HFFc6 (cell line): ENCODE data around the gene VPS54. TPM values are rescaled to one million over a fixed set of nuclear protein-coding genes. Genes with fewer than 3 reads are reported as not detected.

Experiments used
- DNase-seq: peaks from one replicate; pipeline ENCODE4 v3.0.0-alpha.2; 2018
- H3K27ac Mint-ChIP-seq: 2 replicates; pipeline ENCODE4 v1.8.0; 2020; ENCODE audit warnings: mild to moderate bottlenecking, mixed read lengths
- H3K27me3 Mint-ChIP-seq: 2 replicates; pipeline ENCODE4 v1.8.0; 2021; ENCODE audit warnings: mild to moderate bottlenecking, moderate library complexity, mixed read lengths; ENCODE audit not compliant: insufficient read depth
- H3K36me3 Mint-ChIP-seq: 2 replicates; pipeline ENCODE4 v1.8.0; 2021; ENCODE audit warnings: low read depth, mixed read lengths
- H3K4me1 Mint-ChIP-seq: 2 replicates; pipeline ENCODE4 v1.8.0; 2020; ENCODE audit warnings: low read depth, mixed read lengths
- H3K4me3 Mint-ChIP-seq: 2 replicates; pipeline ENCODE4 v1.8.0; 2020; ENCODE audit warnings: mild to moderate bottlenecking, moderate library complexity, mixed read lengths
- H3K9me3 Mint-ChIP-seq: 2 replicates; pipeline ENCODE4 v1.8.0; 2020; ENCODE audit warnings: mild to moderate bottlenecking, mixed read lengths
- CTCF ChIP-seq: fragments of 200-600 bp; sonication (generic); IDR thresholded peaks from 2 replicates; pipeline ENCODE4 v1.5.0; 2021; ENCODE audit warnings: antibody characterized with exemption, mild to moderate bottlenecking
- long read RNA-seq: library from polyadenylated mRNA; unstranded; transcript quantifications from one replicate; pipeline ENCODE4 v2.0.0, GENCODE V29; 2019
- total RNA-seq, 6 experiments: library from RNA; stranded (reverse); fragmentation: NEBNext Ultra II Directional; extraction: Animal tissue kit (Norgen Biotek cat#: 25700); gene quantifications; 2 replicates in 1 of 6; 3 replicates in 5 of 6; pipeline ENCODE4 v1.2.3, GENCODE V29; 2021

Gene VPS54, protein sequence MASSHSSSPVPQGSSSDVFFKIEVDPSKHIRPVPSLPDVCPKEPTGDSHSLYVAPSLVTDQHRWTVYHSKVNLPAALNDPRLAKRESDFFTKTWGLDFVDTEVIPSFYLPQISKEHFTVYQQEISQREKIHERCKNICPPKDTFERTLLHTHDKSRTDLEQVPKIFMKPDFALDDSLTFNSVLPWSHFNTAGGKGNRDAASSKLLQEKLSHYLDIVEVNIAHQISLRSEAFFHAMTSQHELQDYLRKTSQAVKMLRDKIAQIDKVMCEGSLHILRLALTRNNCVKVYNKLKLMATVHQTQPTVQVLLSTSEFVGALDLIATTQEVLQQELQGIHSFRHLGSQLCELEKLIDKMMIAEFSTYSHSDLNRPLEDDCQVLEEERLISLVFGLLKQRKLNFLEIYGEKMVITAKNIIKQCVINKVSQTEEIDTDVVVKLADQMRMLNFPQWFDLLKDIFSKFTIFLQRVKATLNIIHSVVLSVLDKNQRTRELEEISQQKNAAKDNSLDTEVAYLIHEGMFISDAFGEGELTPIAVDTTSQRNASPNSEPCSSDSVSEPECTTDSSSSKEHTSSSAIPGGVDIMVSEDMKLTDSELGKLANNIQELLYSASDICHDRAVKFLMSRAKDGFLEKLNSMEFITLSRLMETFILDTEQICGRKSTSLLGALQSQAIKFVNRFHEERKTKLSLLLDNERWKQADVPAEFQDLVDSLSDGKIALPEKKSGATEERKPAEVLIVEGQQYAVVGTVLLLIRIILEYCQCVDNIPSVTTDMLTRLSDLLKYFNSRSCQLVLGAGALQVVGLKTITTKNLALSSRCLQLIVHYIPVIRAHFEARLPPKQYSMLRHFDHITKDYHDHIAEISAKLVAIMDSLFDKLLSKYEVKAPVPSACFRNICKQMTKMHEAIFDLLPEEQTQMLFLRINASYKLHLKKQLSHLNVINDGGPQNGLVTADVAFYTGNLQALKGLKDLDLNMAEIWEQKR
- total RNA-seq, result 10 to 100 TPM; 12.9 to 17.7 (median 15.0) TPM
- long read RNA-seq, partial matches to known transcripts, result 7 of 9 reads
- long read RNA-seq, other reads (novel, unspliced or antisense), result 2 of 9 reads

DNA sequence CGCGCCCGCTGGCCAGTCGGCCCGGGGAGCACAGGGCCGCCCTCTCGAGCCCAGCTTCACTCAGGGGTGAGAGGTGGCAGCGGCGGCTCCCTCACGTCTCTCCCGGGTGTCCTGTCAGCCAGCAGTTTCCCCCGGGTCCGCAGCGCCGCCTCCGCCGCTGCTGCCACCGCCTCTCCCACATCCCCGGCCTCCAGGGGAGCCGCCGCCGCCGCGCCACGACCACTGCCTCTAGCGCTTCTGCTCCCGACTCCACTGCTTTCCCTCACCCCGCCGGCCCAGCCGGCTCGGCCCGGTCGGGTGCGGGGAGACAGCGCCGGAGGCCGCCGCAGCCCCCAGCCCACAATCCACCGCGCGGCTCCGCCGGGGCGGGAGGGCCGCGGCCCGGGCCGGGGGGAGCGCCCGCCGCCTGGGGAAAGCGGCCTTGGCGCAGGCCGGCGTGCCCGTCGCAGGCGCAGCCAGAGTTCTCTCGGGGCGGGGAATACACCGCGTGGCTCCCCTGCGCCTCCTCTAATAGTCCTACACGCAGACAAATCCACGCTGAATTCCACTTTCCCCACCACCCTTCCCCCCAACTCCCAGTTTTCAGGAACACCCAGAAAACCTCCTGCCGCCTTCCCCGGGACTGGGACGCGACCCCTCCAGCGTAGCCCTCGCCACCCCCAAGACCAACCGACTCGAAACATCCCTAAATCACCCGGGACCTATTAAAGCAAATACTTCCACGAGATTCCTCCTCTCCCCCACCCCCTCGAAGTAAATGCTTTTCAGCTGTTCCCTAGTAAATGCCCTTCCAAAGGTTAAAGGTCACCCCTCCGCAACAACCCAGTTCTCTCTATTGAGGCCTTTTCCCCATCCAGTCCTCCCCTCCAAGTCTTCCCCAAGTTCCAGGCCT is at the start of gene VPS54:
VPS54 (minus strand) TSS at position 346 of the 892 bp plus-strand sequence. CDS start 35,429 bp downstream, outside the sequence.
- peak; percentile 25 for DNase-seq
- peaks cover 2% of the 10 kb centered on the region; the same call in 1 of the 2 replicates for H3K27me3 Mint-ChIP-seq
- H3K4me3 Mint-ChIP-seq, result peak within 1 kb of the TSS; percentile 96
- H3K4me1 Mint-ChIP-seq, result peaks cover 34% of the 10 kb centered on the region
- no peak for TF ChIP-seq CTCF
- H3K9me3 Mint-ChIP-seq, result no peaks in the 10 kb centered on the region
- H3K27ac Mint-ChIP-seq, result peak within 1 kb of the TSS; percentile 97
- peaks cover 12% of the 10 kb centered on the region for H3K36me3 Mint-ChIP-seq

- H3K27ac Mint-ChIP-seq, result no peak overlapping the region
- H3K27me3 Mint-ChIP-seq, result no peaks in the 10 kb centered on the region; the same call in 1 of the 2 replicates
- no peak for TF ChIP-seq CTCF
- no peaks in the 10 kb centered on the region for H3K36me3 Mint-ChIP-seq
- H3K4me3 Mint-ChIP-seq, result no peak overlapping the region
- H3K4me1 Mint-ChIP-seq, result peaks cover 28% of the 10 kb centered on the region
- DNase-seq, result no peak
- H3K9me3 Mint-ChIP-seq, result no peaks in the 10 kb centered on the region
Observed at GRCh38 chr2:64067326-64067725, 48.1 kb upstream of the VPS54 start.

- H3K4me3 Mint-ChIP-seq, result no peak overlapping the region
- no peak for DNase-seq
- H3K27me3 Mint-ChIP-seq, result no peaks in the 10 kb centered on the region; the same call in 1 of the 2 replicates
- TF ChIP-seq CTCF, result no peak
- H3K4me1 Mint-ChIP-seq, result peaks cover 31% of the 10 kb centered on the region
- no peaks in the 10 kb centered on the region for H3K36me3 Mint-ChIP-seq
- H3K9me3 Mint-ChIP-seq, result no peaks in the 10 kb centered on the region
- no peak overlapping the region; the same call in 1 of the 2 replicates for H3K27ac Mint-ChIP-seq
Observed at GRCh38 chr2:64065516-64065915, 46.3 kb upstream of the VPS54 start.

- Mint-ChIP-seq H3K27me3 (no peaks in the 10 kb centered on the region; the same call in 1 of the 2 replicates), H3K9me3 (no peaks in the 10 kb centered on the region), H3K36me3 (no peaks in the 10 kb centered on the region), H3K4me3 (no peak overlapping the region), H3K4me1 (peaks cover 31% of the 10 kb centered on the region), H3K27ac (peak overlapping the region; percentile 84)
- no peak for TF ChIP-seq CTCF
- DNase-seq, result peak; percentile 8
Observed at GRCh38 chr2:64063924-64064331, 44.7 kb upstream of the VPS54 start.
